LNCaP clone FGC (cell line): ENCODE results near the gene ALDH18A1.

Experiments used
- DNase-seq: peaks from one replicate; pipeline ENCODE4 v3.0.0-alpha.2; 2011; ENCODE audit warnings: low read depth
- H3K4me3 ChIP-seq: 2 replicates; pipeline ENCODE4 v1.5.1; 2011; ENCODE audit warnings: mild to moderate bottlenecking, low read depth, low read length, control low read depth
- CTCF ChIP-seq: IDR thresholded peaks from 2 replicates; pipeline ENCODE4 v1.5.1; 2012; ENCODE audit warnings: mild to moderate bottlenecking; ENCODE audit not compliant: control insufficient read depth, insufficient read depth; ENCODE audit errors: extremely low read depth

The ALDH18A1 gene

GRCh38 chr10:95597788-95598187, 58.7 kb downstream of the ALDH18A1 start:
- DNase-seq: no peak
- no peak overlapping the region for H3K4me3 ChIP-seq
- no peak for TF ChIP-seq CTCF

GRCh38 chr10:95588025-95588424, 68.5 kb downstream of the ALDH18A1 start:
- H3K4me3 ChIP-seq: no peak overlapping the region
- no peak for TF ChIP-seq CTCF
- DNase-seq: no peak

- TF ChIP-seq CTCF: no peak
- no peak for DNase-seq
- H3K4me3 ChIP-seq: no peak overlapping the region
Measured at GRCh38 chr10:95579835-95580535, 76.5 kb downstream of the ALDH18A1 start.

GRCh38 chr10:95579292-95579691, 77.2 kb downstream of the ALDH18A1 start:
- H3K4me3 ChIP-seq: no peak overlapping the region
- TF ChIP-seq CTCF: no peak
- no peak for DNase-seq

- DNase-seq: no peak
- H3K4me3 ChIP-seq: no peak overlapping the region
- no peak for TF ChIP-seq CTCF
Measured at GRCh38 chr10:95578619-95579018, 77.9 kb downstream of the ALDH18A1 start.

GRCh38 chr10:95574649-95575365, 81.7 kb downstream of the ALDH18A1 start:
- TF ChIP-seq CTCF: no peak
- DNase-seq: no peak
- no peak overlapping the region for H3K4me3 ChIP-seq
